Transverse colon (tissue), 4 donors: Measurements from ENCODE around the gene NEDD4L. TPM values are rescaled to one million over a fixed set of nuclear protein-coding genes. Genes with fewer than 3 reads are reported as not detected.
A peak's percentile ranks its signal among the peaks of the same experiment; 100 is the strongest.

Experiments
- DNase-seq: peaks from one replicate; pipeline ENCODE4 v3.0.0-alpha.2; 2019
- H3K27ac ChIP-seq, 4 donors: fragments of 200-600 bp; sonication (generic); 2 replicates each; pipeline ENCODE4 v1.5.1; 2016 to 2018; ENCODE audit warnings: inconsistent platforms in 4 of 4
- H3K27me3 ChIP-seq: fragments of 200-600 bp; sonication (generic); 2 replicates; pipeline ENCODE4 v1.5.1; 2017; ENCODE audit warnings: inconsistent platforms
- H3K36me3 ChIP-seq, 4 donors: fragments of 200-600 bp; sonication (generic); 2 replicates each; pipeline ENCODE4 v1.5.1; 2017 to 2019; ENCODE audit warnings: inconsistent platforms in 4 of 4
- H3K4me1 ChIP-seq, 4 donors: fragments of 200-600 bp; sonication (generic); 2 replicates each; pipeline ENCODE4 v1.5.1; 2017 to 2020; ENCODE audit warnings: inconsistent platforms in 4 of 4
- H3K4me3 ChIP-seq, 4 donors: fragments of 200-600 bp; sonication (generic); 1 replicate in 1 of 4; 2 replicates in 3 of 4; pipeline versions ENCODE4 v1.5.1 to v1.6.1; 2017 to 2019; ENCODE audit warnings: inconsistent platforms in 4 of 4
- H3K9me3 ChIP-seq, 2 donors: fragments of 200-600 bp; sonication (generic); 2 replicates each; pipeline ENCODE4 v1.5.1; 2017 to 2019; ENCODE audit warnings: inconsistent platforms in 2 of 2
- CTCF ChIP-seq, 5 experiments: fragments of 200-600 bp in 3 of 5; fragments of 450-650 bp in 2 of 5; sonication (generic) in 3 of 5; IDR thresholded peaks; 1 replicate in 2 of 5; 2 replicates in 3 of 5; pipeline ENCODE4 v1.5.1; 2016 to 2017; ENCODE audit warnings: antibody characterized with exemption in 5 of 5, inconsistent platforms in 3 of 5, mild to moderate bottlenecking in 2 of 5, moderate library complexity in 1 of 5
- EP300 ChIP-seq: sonication (generic); formaldehyde crosslinking; IDR thresholded peaks from one replicate; pipeline ENCODE4 v1.6.1; 2017; ENCODE audit warnings: antibody characterized with exemption, low read depth
- POLR2A ChIP-seq: fragments of 450-650 bp; IDR thresholded peaks from one replicate; pipeline ENCODE4 v1.6.1; 2016; ENCODE audit warnings: antibody characterized with exemption, mild to moderate bottlenecking, moderate library complexity
- POLR2AphosphoS5 ChIP-seq, 3 donors: sonication (generic); formaldehyde crosslinking; IDR thresholded peaks; one replicate each; pipeline ENCODE4 v1.6.1; 2016; ENCODE audit warnings: antibody characterized with exemption in 3 of 3
- WGBS, 2 donors: methylation state at CpG; one replicate each; pipeline ENCODE4 v1.1.5; 2018; ENCODE audit warnings: low coverage in 1 of 2; 5-methylcytosine and 5-hydroxymethylcytosine counted together
- in situ Hi-C, 4 donors: fragments of 200-750 bp; cut with MboI; loops; one replicate each; pipeline versions ENCODE4 v1.15.0 to v1.15.1; 2017; ENCODE audit warnings: low sequenced_read_pairs in 3 of 4, low pct_ligation_motif_present in 1 of 4, low pct_unique_long_range_greater_than_20kb in 1 of 4
- intact Hi-C: fragments of 100-400 bp; cut with DNase I; formaldehyde crosslinking; loops from one replicate; pipeline ENCODE4 v1.15.1; 2023; ENCODE audit warnings: low total_unique reads
- total RNA-seq, 4 donors: library from RNA; depleted of rRNA; stranded (reverse); fragments of >200 nt; gene quantifications; one replicate each; pipeline ENCODE4 v1.1.0, GENCODE V29; 2016

Gene NEDD4L
- total RNA-seq, 4 donors from 2014 or later, result 217 to 773 (median 305) TPM

GRCh38 chr18:58232668-58233067 lies 188.6 kb downstream of the NEDD4L start:
- no peak for DNase-seq
- Histone ChIP-seq H3K27ac (peak overlapping the region; percentile 0 to 71 (median 63)), H3K4me3 (peak overlapping the region in 1 of 4 donors; percentile 9), H3K4me1 (peaks cover 22 to 59% (median 41%) of the 10 kb centered on the region in 4 donors), H3K9me3 (no peaks in the 10 kb centered on the region), H3K36me3 (no peaks in the 10 kb centered on the region), H3K27me3 (no peaks in the 10 kb centered on the region)
- in situ Hi-C loops (no loop called here), intact Hi-C loops (no loop called here)
- TF ChIP-seq EP300 (no peak), POLR2A (no peak), CTCF (IDR thresholded peaks at IDR 0.05) (no peak), POLR2AphosphoS5 (IDR thresholded peaks at IDR 0.05) (no peak)
- 59 to 69% methylated on average over 1 to 5 of the region's 5 CpGs for WGBS, 2 donors

GRCh38 chr18:58234359-58234741 lies 190.3 kb downstream of the NEDD4L start:
- Histone ChIP-seq H3K4me1 (peaks cover 22 to 64% (median 41%) of the 10 kb centered on the region in 4 donors), H3K9me3 (no peaks in the 10 kb centered on the region), H3K36me3 (no peaks in the 10 kb centered on the region), H3K27ac (peak overlapping the region; percentile 51 to 70 (median 58)), H3K4me3 (no peak overlapping the region), H3K27me3 (no peaks in the 10 kb centered on the region)
- no peak for TF ChIP-seq EP300
- no peak for TF ChIP-seq CTCF (IDR thresholded peaks at IDR 0.05)
- DNase-seq, result no peak
- in situ Hi-C loops, result no loop called here
- WGBS, 2 donors, result 80% methylated on average over 2 of the region's 2 CpGs; no CpG with 5 or more reads in 1 of the 2 donors
- intact Hi-C loops, result no loop called here

- H3K27ac ChIP-seq, result peak overlapping the region; percentile 51 to 70 (median 58)
- TF ChIP-seq CTCF (IDR thresholded peaks at IDR 0.05), result no peak
- no peak for TF ChIP-seq EP300
- peak in 2 of 3 donors; percentile 24 to 64 for TF ChIP-seq POLR2AphosphoS5 (IDR thresholded peaks at IDR 0.05)
- no peaks in the 10 kb centered on the region for H3K9me3 ChIP-seq
- H3K36me3 ChIP-seq, result no peaks in the 10 kb centered on the region
- H3K4me3 ChIP-seq, result no peak overlapping the region
- intact Hi-C loops, result no loop called here
- WGBS, 2 donors, result 38 to 55% methylated on average over 8 to 9 of the region's 9 CpGs
- peak; percentile 59 for DNase-seq
- no peaks in the 10 kb centered on the region for H3K27me3 ChIP-seq
- H3K4me1 ChIP-seq, result peaks cover 22 to 64% (median 41%) of the 10 kb centered on the region in 4 donors
- in situ Hi-C loops, result no loop called here
Observed at GRCh38 chr18:58235001-58235436, 191.0 kb downstream of the NEDD4L start.

GRCh38 chr18:58239879-58240278 lies 195.9 kb downstream of the NEDD4L start:
- no peak for DNase-seq
- no peaks in the 10 kb centered on the region for H3K36me3 ChIP-seq
- WGBS, 2 donors, result 43 to 57% methylated on average over 1 of the region's 1 CpG
- H3K27me3 ChIP-seq, result no peaks in the 10 kb centered on the region
- TF ChIP-seq POLR2A (no peak), EP300 (no peak), CTCF (IDR thresholded peaks at IDR 0.05) (no peak), POLR2AphosphoS5 (IDR thresholded peaks at IDR 0.05) (no peak)
- H3K9me3 ChIP-seq, result no peaks in the 10 kb centered on the region
- H3K27ac ChIP-seq, result no peak overlapping the region
- intact Hi-C loops, result no loop called here
- in situ Hi-C loops, result no loop called here
- H3K4me1 ChIP-seq, result peaks cover 12 to 49% (median 32%) of the 10 kb centered on the region in 4 donors
- no peak overlapping the region for H3K4me3 ChIP-seq
